Measurements from ENCODE around the gene SUSD4.

Gene SUSD4

DNA sequence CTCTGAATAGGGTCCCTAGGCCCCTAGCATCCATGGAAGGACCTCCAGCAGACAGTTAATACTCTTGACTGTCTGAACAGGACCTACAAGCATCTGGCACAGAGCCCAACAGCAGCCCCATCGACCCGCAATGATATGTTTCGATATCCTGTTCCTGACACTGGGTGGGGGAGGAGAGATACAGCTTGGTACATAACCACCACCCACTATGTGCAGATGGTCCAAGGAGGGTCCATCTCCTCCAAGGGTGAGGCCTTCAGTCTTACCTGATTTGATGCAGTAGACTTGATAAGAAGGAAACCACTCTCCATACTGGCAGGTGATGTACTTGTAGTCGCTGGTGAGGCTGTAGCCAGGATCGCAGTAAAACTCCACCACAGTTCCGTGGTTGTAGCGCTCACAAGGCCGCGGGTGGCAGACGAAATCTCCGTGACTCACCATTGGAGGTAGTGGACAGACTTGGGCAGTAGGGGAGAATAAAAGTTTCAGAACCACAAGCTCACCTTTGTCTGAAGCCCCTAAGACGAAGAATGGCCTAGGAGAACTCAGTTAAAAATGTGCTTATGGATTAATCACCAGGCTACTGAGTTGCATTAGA is 134.9 kb downstream of the SUSD4 start:
- TF ChIP-seq, protein P1, sequence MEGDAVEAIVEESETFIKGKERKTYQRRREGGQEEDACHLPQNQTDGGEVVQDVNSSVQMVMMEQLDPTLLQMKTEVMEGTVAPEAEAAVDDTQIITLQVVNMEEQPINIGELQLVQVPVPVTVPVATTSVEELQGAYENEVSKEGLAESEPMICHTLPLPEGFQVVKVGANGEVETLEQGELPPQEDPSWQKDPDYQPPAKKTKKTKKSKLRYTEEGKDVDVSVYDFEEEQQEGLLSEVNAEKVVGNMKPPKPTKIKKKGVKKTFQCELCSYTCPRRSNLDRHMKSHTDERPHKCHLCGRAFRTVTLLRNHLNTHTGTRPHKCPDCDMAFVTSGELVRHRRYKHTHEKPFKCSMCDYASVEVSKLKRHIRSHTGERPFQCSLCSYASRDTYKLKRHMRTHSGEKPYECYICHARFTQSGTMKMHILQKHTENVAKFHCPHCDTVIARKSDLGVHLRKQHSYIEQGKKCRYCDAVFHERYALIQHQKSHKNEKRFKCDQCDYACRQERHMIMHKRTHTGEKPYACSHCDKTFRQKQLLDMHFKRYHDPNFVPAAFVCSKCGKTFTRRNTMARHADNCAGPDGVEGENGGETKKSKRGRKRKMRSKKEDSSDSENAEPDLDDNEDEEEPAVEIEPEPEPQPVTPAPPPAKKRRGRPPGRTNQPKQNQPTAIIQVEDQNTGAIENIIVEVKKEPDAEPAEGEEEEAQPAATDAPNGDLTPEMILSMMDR (IDR thresholded peaks at IDR 0.05; ENCODE audit: low read depth, low read length), result no peak
- H3K4me3 ChIP-seq (ENCODE audit: low read depth, low read length), result no peak overlapping the region

DNA sequence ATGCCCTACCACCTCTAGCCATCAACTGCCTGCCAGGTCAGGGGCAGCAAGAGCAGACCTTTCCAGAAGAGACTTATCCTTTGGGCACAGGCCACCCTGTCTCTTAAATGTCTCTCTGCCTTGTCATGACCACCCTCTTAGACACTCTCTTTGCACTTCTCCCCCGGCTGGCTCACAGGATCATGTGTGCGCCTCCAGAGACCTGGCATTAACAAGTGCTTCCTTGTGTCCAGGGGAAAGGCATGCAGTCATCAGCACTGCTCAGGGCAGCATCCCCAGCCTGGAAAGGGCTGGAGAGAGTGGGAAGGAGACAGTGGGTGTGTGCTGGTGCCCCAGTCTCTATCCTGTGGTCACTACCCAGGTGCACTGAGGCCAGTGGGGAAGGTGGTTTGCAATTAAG is 135.8 kb downstream of the SUSD4 start:
- no peak overlapping the region for H3K4me3 ChIP-seq (ENCODE audit: low read depth, low read length)
- TF ChIP-seq, protein P1 (IDR thresholded peaks at IDR 0.05; ENCODE audit: low read depth, low read length), result no peak

DNA sequence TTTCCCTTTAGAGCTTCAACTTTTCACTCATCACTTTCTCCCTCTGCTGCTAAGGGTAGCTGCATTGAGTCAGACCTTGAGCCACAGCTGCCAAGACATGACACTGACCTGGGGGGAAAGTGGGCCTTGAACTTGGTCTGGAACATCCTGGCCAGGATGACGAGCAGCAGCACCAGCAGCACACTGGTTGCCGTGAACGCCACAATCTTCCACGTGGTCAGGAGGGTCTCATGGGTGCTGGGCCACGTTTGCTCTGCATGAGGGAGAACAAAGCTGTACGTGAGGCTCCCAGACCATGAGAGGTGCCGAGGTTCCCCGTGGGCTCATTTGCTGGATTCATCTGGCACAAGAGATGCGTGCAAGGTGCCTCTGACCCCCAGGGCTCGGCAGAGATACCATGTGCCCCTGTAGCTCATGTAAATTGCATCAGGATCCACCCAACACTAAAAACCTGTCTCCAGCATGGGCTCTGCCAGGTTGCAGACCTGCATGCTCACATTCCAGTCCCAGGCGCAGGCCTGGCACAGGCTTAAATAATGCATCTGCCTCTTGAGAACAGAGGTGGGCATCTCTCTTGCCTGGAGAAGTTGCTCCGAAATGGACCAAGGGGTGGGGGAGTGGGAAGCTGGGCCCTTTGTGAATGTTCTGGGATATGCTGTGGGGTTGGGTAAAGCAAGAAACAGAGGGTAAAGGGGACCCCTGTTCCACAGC is 136.3 kb downstream of the SUSD4 start:
- no peak overlapping the region for H3K4me3 ChIP-seq (ENCODE audit: low read depth, low read length)
- TF ChIP-seq, protein P1 (IDR thresholded peaks at IDR 0.05; ENCODE audit: low read depth, low read length), result no peak

DNA sequence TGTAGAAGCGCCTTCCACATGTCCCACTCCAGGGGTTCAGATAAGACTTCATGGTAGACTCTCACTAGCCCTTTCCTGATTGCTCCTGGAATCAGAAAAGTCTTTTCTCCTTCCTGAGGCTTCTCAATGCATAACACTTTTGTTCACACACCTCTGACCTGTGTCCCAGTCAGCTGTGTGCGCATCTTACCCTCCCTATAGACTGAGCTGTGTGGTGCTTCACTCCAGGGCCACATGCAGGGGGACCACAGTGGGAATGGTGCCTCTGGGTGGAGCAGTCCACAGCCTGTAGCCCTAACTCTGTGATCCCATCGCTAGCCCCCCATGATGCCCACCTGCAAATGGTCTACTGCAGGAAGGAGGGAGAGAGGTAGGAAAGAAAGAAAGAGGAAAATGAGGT is 136.9 kb downstream of the SUSD4 start:
- no peak overlapping the region for H3K4me3 ChIP-seq (ENCODE audit: low read depth, low read length)
- TF ChIP-seq, protein P1 (IDR thresholded peaks at IDR 0.05; ENCODE audit: low read depth, low read length), result no peak

DNA sequence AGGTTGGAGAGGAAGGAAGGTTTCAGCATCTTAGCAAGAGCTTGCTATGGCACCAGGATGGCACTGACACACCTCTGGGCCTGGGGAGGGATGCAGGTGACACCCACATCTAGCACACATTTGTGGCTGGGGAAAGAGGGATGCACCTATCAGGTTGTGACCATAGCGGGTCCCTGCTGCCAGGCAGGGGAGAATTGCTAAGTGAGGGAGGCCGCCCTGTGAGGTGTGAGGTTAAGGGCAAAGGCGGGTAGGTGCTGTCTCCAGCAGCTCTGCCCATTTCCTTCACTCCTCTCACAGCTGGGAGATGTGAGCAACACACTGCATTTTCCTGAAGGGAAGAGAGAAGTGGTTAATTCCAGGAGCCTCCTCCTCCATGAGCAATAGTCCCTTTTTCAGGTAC is 137.7 kb downstream of the SUSD4 start:
- H3K4me3 ChIP-seq (ENCODE audit: low read depth, low read length), result no peak overlapping the region
- TF ChIP-seq, protein P1 (IDR thresholded peaks at IDR 0.05; ENCODE audit: low read depth, low read length), result no peak

GRCh38 chr1:223225481-223225880 is 138.5 kb downstream of the SUSD4 start:
- TF ChIP-seq, protein P1 (IDR thresholded peaks at IDR 0.05; ENCODE audit: low read depth, low read length), result no peak
- no peak overlapping the region for H3K4me3 ChIP-seq (ENCODE audit: low read depth, low read length)

DNA sequence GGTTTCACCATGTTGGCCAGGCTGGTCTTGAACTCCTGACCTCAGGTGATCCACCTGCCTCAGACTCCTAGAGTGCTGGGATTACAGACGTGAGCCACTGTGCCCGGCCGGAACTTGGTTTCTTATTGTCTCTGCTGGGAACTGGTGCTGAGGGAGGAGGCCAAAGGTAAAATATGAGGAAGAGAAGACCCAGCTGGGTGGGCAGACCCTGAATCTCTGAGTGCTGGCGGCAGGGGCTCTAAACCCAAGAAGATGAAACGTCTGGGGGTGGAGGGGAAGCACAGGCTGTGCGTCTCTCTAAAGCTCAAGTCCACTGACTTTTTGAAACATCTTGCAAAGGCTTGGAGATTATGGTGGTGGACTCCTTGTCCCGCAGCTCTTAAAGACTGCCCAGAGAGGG is 138.9 kb downstream of the SUSD4 start:
- TF ChIP-seq, protein P1 (IDR thresholded peaks at IDR 0.05; ENCODE audit: low read depth, low read length), result no peak

More for the DNA sequence above, 138.9 kb downstream of the SUSD4 start:
- no peak overlapping the region for H3K4me3 ChIP-seq (ENCODE audit: low read depth, low read length)

Data from WI38 (cell line).